VCaP (cell line): ENCODE measurements around the gene GALNS.

Experiments used
- H3K27ac ChIP-seq: fragments of 450-650 bp; 2 replicates; pipeline ENCODE4 v1.5.1; 2017
- CTCF ChIP-seq: fragments of 450-650 bp; conservative IDR thresholded peaks from 2 replicates; pipeline ENCODE4 v1.5.1; 2017; ENCODE audit warnings: mild to moderate bottlenecking, moderate library complexity

Gene GALNS

GRCh38 chr16:88771294-88771772, 85.4 kb downstream of the GALNS start:
- H3K27ac ChIP-seq, result peak overlapping the region; percentile 69
- no peak for TF ChIP-seq CTCF

GRCh38 chr16:88770461-88771293, 86.1 kb downstream of the GALNS start:
- H3K27ac ChIP-seq, result peak overlapping the region; percentile 69
- no peak for TF ChIP-seq CTCF

- peak overlapping the region; percentile 69 for H3K27ac ChIP-seq
- TF ChIP-seq CTCF, result no peak
Observed at GRCh38 chr16:88769617-88770460, 86.9 kb downstream of the GALNS start.

GRCh38 chr16:88768071-88768783, 88.5 kb downstream of the GALNS start:
- no peak for TF ChIP-seq CTCF
- H3K27ac ChIP-seq, result peak overlapping the region; percentile 69; the same call in 1 of the 2 replicates

- no peak for TF ChIP-seq CTCF
- peak overlapping the region; percentile 22; the same call in 1 of the 2 replicates for H3K27ac ChIP-seq
Observed at GRCh38 chr16:88767546-88768070, 89.1 kb downstream of the GALNS start.

- no peak for TF ChIP-seq CTCF
- no peak overlapping the region for H3K27ac ChIP-seq
Observed at GRCh38 chr16:88766975-88767374, 89.8 kb downstream of the GALNS start.
